GM19099 (cell line): ENCODE results near the gene ZFPL1.

Source experiments
- POLR2A ChIP-seq: IDR thresholded peaks from 3 replicates; pipeline ENCODE4 v1.6.1; 2011; ENCODE audit warnings: low read depth; ENCODE audit not compliant: insufficient read length; ENCODE audit errors: extremely low read depth

The ZFPL1 gene

GRCh38 chr11:65121865-65122696 is 38.1 kb downstream of the ZFPL1 start, which contains the start of the genes FAU and MRPL49:
Gene FAU, minus strand, starts transcription at chr11:65122134. Its CDS starts 321 bp downstream, at chr11:65121813.
Gene MRPL49, plus strand, starts transcription at chr11:65122321. Its CDS starts 26 bp downstream, at chr11:65122347.
- TF ChIP-seq POLR2A = peak; percentile 93

- TF ChIP-seq POLR2A = no peak
These were observed 40.6 kb downstream of the ZFPL1 start for GRCh38 chr11:65124480-65125196.

GRCh38 chr11:65125197-65126056 is 41.4 kb downstream of the ZFPL1 start:
- TF ChIP-seq POLR2A = no peak

GRCh38 chr11:65126624-65127274 is 42.7 kb downstream of the ZFPL1 start:
- peak; percentile 14 for TF ChIP-seq POLR2A

GRCh38 chr11:65127473-65128181 is 43.6 kb downstream of the ZFPL1 start:
- TF ChIP-seq POLR2A = no peak

- TF ChIP-seq POLR2A = no peak
These were observed 44.4 kb downstream of the ZFPL1 start for GRCh38 chr11:65128182-65129145.

- TF ChIP-seq POLR2A = no peak
These were observed 45.8 kb downstream of the ZFPL1 start for GRCh38 chr11:65129649-65130441.

GRCh38 chr11:65130631-65131416 is 46.8 kb downstream of the ZFPL1 start:
- no peak for TF ChIP-seq POLR2A

GRCh38 chr11:65131417-65131776 is 47.4 kb downstream of the ZFPL1 start:
- TF ChIP-seq POLR2A = peak; percentile 20

- TF ChIP-seq POLR2A = no peak
These were observed 47.8 kb downstream of the ZFPL1 start for GRCh38 chr11:65131895-65132237.

GRCh38 chr11:65132238-65132987 is 48.4 kb downstream of the ZFPL1 start:
- TF ChIP-seq POLR2A = peak; percentile 83
